H9 (cell line): ENCODE results near the gene COA4. TPM values are rescaled to one million over a fixed set of nuclear protein-coding genes. Genes with fewer than 3 reads are reported as not detected.
A peak's percentile ranks its signal among the peaks of the same experiment; 100 is the strongest.

Experiments used
- DNase-seq: peaks from one replicate; pipeline ENCODE4 v3.0.0-alpha.2; 2017
- H2AFZ ChIP-seq: one replicate; pipeline ENCODE4 v1.6.1; 2013; ENCODE audit warnings: mild to moderate bottlenecking, low read length, control low read depth, moderate library complexity
- H2AK5ac ChIP-seq: 2 replicates; pipeline ENCODE4 v1.6.1; 2013; ENCODE audit warnings: low read length, control low read depth, mixed read lengths; ENCODE audit not compliant: insufficient read length
- H2BK120ac ChIP-seq: one replicate; pipeline ENCODE4 v1.6.1; 2013; ENCODE audit warnings: low read depth, mild to moderate bottlenecking, low read length, control low read depth, inconsistent platforms; ENCODE audit not compliant: poor library complexity, severe bottlenecking
- H2BK12ac ChIP-seq: 2 replicates; pipeline ENCODE4 v1.6.1; 2013; ENCODE audit warnings: low read length, control low read depth, mixed read lengths, low read depth; ENCODE audit not compliant: insufficient read length
- H2BK15ac ChIP-seq: 2 replicates; pipeline ENCODE4 v1.6.1; 2013; ENCODE audit warnings: low read depth, low read length, control low read depth
- H2BK20ac ChIP-seq: one replicate; pipeline ENCODE4 v1.6.1; 2013; ENCODE audit warnings: low read depth, mild to moderate bottlenecking, low read length, control low read depth, inconsistent platforms; ENCODE audit not compliant: poor library complexity, severe bottlenecking
- H2BK5ac ChIP-seq: 2 replicates; pipeline ENCODE4 v1.6.1; 2013; ENCODE audit warnings: low read length, control low read depth, mixed read lengths; ENCODE audit not compliant: insufficient read length
- H3K14ac ChIP-seq: 2 replicates; pipeline ENCODE4 v1.6.1; 2013; ENCODE audit warnings: low read length, control low read depth; ENCODE audit not compliant: insufficient read depth
- H3K18ac ChIP-seq: 2 replicates; pipeline ENCODE4 v1.6.1; 2013; ENCODE audit warnings: low read depth, mild to moderate bottlenecking, mixed read lengths, low read length, control low read depth; ENCODE audit not compliant: insufficient read length
- H3K23ac ChIP-seq: 2 replicates; pipeline ENCODE4 v1.6.1; 2013; ENCODE audit warnings: low read length, control low read depth, mixed read lengths, low read depth; ENCODE audit not compliant: insufficient read length
- H3K23me2 ChIP-seq: 2 replicates; pipeline ENCODE4 v1.6.1; 2013; ENCODE audit warnings: low read depth, mild to moderate bottlenecking, mixed read lengths, low read length, control low read depth; ENCODE audit not compliant: insufficient read length, poor library complexity, severe bottlenecking
- H3K27ac ChIP-seq: 2 replicates; pipeline ENCODE4 v1.5.1; 2013; ENCODE audit warnings: low read length, control low read depth, mixed read lengths, low read depth; ENCODE audit not compliant: insufficient read length
- H3K27me3 ChIP-seq: 2 replicates; pipeline ENCODE4 v1.6.1; 2013; ENCODE audit warnings: low read length, control low read depth, inconsistent platforms; ENCODE audit not compliant: insufficient read depth
- H3K4ac ChIP-seq: 2 replicates; pipeline ENCODE4 v1.6.1; 2013; ENCODE audit warnings: low read depth, mild to moderate bottlenecking, control low read depth, inconsistent platforms, low read length, moderate library complexity
- H3K4me1 ChIP-seq: 2 replicates; pipeline ENCODE4 v1.6.1; 2013; ENCODE audit warnings: low read length, control low read depth, inconsistent platforms; ENCODE audit not compliant: insufficient read depth
- H3K4me2 ChIP-seq: 2 replicates; pipeline ENCODE4 v1.6.1; 2013; ENCODE audit warnings: low read length, control low read depth, mixed read lengths; ENCODE audit not compliant: insufficient read length, insufficient read depth
- H3K56ac ChIP-seq: 2 replicates; pipeline ENCODE4 v1.6.1; 2013; ENCODE audit warnings: low read depth, mild to moderate bottlenecking, mixed read lengths, low read length, control low read depth; ENCODE audit not compliant: insufficient read length
- H3K79me1 ChIP-seq: 2 replicates; pipeline ENCODE4 v1.6.1; 2013; ENCODE audit warnings: low read depth, mild to moderate bottlenecking, moderate library complexity, low read length, control low read depth, inconsistent platforms; ENCODE audit not compliant: insufficient read depth, poor library complexity, severe bottlenecking
- H3K79me2 ChIP-seq: 2 replicates; pipeline ENCODE4 v1.6.1; 2013; ENCODE audit warnings: low read length, control low read depth, inconsistent platforms; ENCODE audit not compliant: insufficient read depth
- H3K9ac ChIP-seq: 2 replicates; pipeline ENCODE4 v1.6.1; 2013; ENCODE audit warnings: low read length, control low read depth, mixed read lengths; ENCODE audit not compliant: insufficient read length; ENCODE audit errors: extremely low read depth
- H3K9me3 ChIP-seq: one replicate; pipeline ENCODE4 v1.6.1; 2013; ENCODE audit warnings: low read depth, low read length, inconsistent platforms; ENCODE audit not compliant: control insufficient read depth
- H3T11ph ChIP-seq: one replicate; pipeline ENCODE4 v1.6.1; 2013; ENCODE audit warnings: mild to moderate bottlenecking, low read length, control low read depth, inconsistent platforms
- H4K20me1 ChIP-seq: one replicate; pipeline ENCODE4 v1.6.1; 2013; ENCODE audit not compliant: control insufficient read depth, insufficient read length, insufficient read depth
- H4K5ac ChIP-seq: 2 replicates; pipeline ENCODE4 v1.6.1; 2013; ENCODE audit warnings: low read depth, mild to moderate bottlenecking, mixed read lengths, low read length, control low read depth; ENCODE audit not compliant: insufficient read length
- H4K8ac ChIP-seq: replicated peaks from 2 replicates; pipeline ENCODE4 v1.6.1; 2013; ENCODE audit warnings: low read length, control low read depth, mixed read lengths, low read depth; ENCODE audit not compliant: insufficient read length
- H4K91ac ChIP-seq: 2 replicates; pipeline ENCODE4 v1.6.1; 2013; ENCODE audit warnings: low read depth, mild to moderate bottlenecking, moderate library complexity, mixed read lengths, low read length, control low read depth; ENCODE audit not compliant: insufficient read length
- H3K27ac Mint-ChIP-seq, 3 experiments: 2 replicates in 2 of 3; 3 replicates in 1 of 3; pipeline ENCODE4 v1.8.0; 2020 to 2021; ENCODE audit warnings: mixed read lengths in 3 of 3, mild to moderate bottlenecking in 1 of 3, moderate library complexity in 1 of 3
- H3K27me3 Mint-ChIP-seq: 2 replicates; pipeline ENCODE4 v1.8.0; 2021; ENCODE audit warnings: low read depth, mild to moderate bottlenecking, moderate library complexity, mixed read lengths
- H3K36me3 Mint-ChIP-seq, 3 experiments: 2 replicates in 2 of 3; 3 replicates in 1 of 3; pipeline ENCODE4 v1.8.0; 2020 to 2021; ENCODE audit warnings: low read depth in 3 of 3, mixed read lengths in 3 of 3; ENCODE audit not compliant: insufficient read depth in 1 of 3
- H3K4me1 Mint-ChIP-seq, 2 experiments: 2 replicates each; pipeline ENCODE4 v1.8.0; 2020; ENCODE audit warnings: mixed read lengths in 2 of 2
- H3K4me3 Mint-ChIP-seq, 2 experiments: 2 replicates in 1 of 2; 3 replicates in 1 of 2; pipeline ENCODE4 v1.8.0; 2020 to 2021; ENCODE audit warnings: mild to moderate bottlenecking in 2 of 2, mixed read lengths in 2 of 2, moderate library complexity in 1 of 2
- H3K9me3 Mint-ChIP-seq, 2 experiments: 2 replicates in 1 of 2; 3 replicates in 1 of 2; pipeline ENCODE4 v1.8.0; 2020; ENCODE audit warnings: mild to moderate bottlenecking in 2 of 2, mixed read lengths in 2 of 2, moderate library complexity in 1 of 2
- WGBS: extraction: QIAGEN DNeasy Blood & Tissue Kit; methylation state at CpG from one replicate; pipeline ENCODE4 v1.1.7; 2013; ENCODE audit warnings: missing lambda C conversion rate, low lambda C conversion rate, mixed read lengths; ENCODE audit not compliant: insufficient read length; ENCODE audit errors: extremely low coverage; 5-methylcytosine and 5-hydroxymethylcytosine counted together
- total RNA-seq: library from RNA; stranded (reverse); gene quantifications from 2 replicates; pipeline ENCODE4 v1.2.1, GENCODE V29; 2021
- TF ChIP-seq, protein P1 (sequence below): fragments of 200-600 bp; sonication (generic); conservative IDR thresholded peaks from 3 replicates; pipeline ENCODE4 v1.8.0; 2021; ENCODE audit warnings: antibody characterized with exemption, mild to moderate bottlenecking

Gene COA4
- total RNA-seq, 1 experiment from 2014 or later: 116 TPM

DNA sequence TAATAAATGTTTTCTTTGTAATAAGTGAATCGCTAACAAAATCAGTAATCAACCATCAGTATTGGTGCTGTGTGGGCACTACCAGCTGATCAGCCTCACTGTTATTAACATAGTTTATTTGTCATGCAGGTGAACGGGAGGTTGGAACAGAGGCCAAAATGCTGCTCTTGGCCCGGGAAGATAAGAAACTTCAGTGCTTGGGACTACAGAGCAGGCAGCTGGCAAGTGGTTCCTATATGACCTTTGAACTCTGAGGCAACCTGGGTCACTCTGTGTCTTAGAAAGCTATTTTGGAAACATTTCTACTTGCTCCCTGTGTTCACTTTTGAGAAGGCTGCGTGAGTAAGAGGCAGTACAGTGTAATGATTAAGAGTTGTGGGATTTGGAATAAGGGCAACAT is 37.6 kb upstream of the COA4 start:
- Histone ChIP-seq H2BK15ac (no peak overlapping the region), H3K4ac (no peak overlapping the region), H3K23ac (no peak overlapping the region), H2BK5ac (no peak overlapping the region), H4K8ac (no peak overlapping the region), H3K23me2 (no peaks in the 10 kb centered on the region), H2BK120ac (no peak overlapping the region), H3K14ac (no peak overlapping the region), H4K20me1 (no peaks in the 10 kb centered on the region), H4K91ac (no peak overlapping the region), H3K79me1 (no peaks in the 10 kb centered on the region), H3K56ac (no peak overlapping the region), H3K9me3 (no peaks in the 10 kb centered on the region), H4K5ac (no peak overlapping the region), H2BK12ac (no peak overlapping the region), H3K27ac (no peak overlapping the region), H3K79me2 (no peaks in the 10 kb centered on the region), H3K4me1 (no peaks in the 10 kb centered on the region), H2AFZ (no peak overlapping the region), H2BK20ac (no peak overlapping the region), H3T11ph (no peak overlapping the region), H3K9ac (no peak overlapping the region), H3K18ac (no peak overlapping the region), H3K4me2 (no peak overlapping the region), H3K27me3 (no peaks in the 10 kb centered on the region), H2AK5ac (no peak overlapping the region)
- H3K9me3 Mint-ChIP-seq: no peaks in the 10 kb centered on the region
- no peaks in the 10 kb centered on the region for H3K27me3 Mint-ChIP-seq
- H3K4me3 Mint-ChIP-seq: no peak overlapping the region
- TF ChIP-seq, protein P1, sequence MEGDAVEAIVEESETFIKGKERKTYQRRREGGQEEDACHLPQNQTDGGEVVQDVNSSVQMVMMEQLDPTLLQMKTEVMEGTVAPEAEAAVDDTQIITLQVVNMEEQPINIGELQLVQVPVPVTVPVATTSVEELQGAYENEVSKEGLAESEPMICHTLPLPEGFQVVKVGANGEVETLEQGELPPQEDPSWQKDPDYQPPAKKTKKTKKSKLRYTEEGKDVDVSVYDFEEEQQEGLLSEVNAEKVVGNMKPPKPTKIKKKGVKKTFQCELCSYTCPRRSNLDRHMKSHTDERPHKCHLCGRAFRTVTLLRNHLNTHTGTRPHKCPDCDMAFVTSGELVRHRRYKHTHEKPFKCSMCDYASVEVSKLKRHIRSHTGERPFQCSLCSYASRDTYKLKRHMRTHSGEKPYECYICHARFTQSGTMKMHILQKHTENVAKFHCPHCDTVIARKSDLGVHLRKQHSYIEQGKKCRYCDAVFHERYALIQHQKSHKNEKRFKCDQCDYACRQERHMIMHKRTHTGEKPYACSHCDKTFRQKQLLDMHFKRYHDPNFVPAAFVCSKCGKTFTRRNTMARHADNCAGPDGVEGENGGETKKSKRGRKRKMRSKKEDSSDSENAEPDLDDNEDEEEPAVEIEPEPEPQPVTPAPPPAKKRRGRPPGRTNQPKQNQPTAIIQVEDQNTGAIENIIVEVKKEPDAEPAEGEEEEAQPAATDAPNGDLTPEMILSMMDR: no peak
- 0 out of 7 replicates have a peak overlapping the region, but pooled peaks of 1 of the 3 experiments have one; percentile 69 for H3K27ac Mint-ChIP-seq
- WGBS: no CpG with 5 or more reads among the region's 4 CpGs
- no peaks in the 10 kb centered on the region for H3K4me1 Mint-ChIP-seq
- no peak for DNase-seq
- peaks cover 10 to 46% (median 37%) of the 10 kb centered on the region in 3 experiments; a peak in 6 of 7 replicates for H3K36me3 Mint-ChIP-seq
